ENCODE results near the gene RRM2.

The RRM2 gene

GRCh38 chr2:10161206-10161931 is 38.8 kb downstream of the RRM2 start:
- TF ChIP-seq, protein P1, sequence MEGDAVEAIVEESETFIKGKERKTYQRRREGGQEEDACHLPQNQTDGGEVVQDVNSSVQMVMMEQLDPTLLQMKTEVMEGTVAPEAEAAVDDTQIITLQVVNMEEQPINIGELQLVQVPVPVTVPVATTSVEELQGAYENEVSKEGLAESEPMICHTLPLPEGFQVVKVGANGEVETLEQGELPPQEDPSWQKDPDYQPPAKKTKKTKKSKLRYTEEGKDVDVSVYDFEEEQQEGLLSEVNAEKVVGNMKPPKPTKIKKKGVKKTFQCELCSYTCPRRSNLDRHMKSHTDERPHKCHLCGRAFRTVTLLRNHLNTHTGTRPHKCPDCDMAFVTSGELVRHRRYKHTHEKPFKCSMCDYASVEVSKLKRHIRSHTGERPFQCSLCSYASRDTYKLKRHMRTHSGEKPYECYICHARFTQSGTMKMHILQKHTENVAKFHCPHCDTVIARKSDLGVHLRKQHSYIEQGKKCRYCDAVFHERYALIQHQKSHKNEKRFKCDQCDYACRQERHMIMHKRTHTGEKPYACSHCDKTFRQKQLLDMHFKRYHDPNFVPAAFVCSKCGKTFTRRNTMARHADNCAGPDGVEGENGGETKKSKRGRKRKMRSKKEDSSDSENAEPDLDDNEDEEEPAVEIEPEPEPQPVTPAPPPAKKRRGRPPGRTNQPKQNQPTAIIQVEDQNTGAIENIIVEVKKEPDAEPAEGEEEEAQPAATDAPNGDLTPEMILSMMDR (conservative IDR thresholded peaks at IDR 0.05; ENCODE audit: low read length) = no peak
- DNase-seq (ENCODE audit: low read depth) = no peak
- no peak overlapping the region for H3K4me3 ChIP-seq (ENCODE audit: low read length)

- H3K4me3 ChIP-seq (ENCODE audit: low read length) = no peak overlapping the region
- TF ChIP-seq, protein P1 (conservative IDR thresholded peaks at IDR 0.05; ENCODE audit: low read length) = no peak
- no peak for DNase-seq (ENCODE audit: low read depth)
These were observed 39.5 kb downstream of the RRM2 start for GRCh38 chr2:10161961-10162441.

DNA sequence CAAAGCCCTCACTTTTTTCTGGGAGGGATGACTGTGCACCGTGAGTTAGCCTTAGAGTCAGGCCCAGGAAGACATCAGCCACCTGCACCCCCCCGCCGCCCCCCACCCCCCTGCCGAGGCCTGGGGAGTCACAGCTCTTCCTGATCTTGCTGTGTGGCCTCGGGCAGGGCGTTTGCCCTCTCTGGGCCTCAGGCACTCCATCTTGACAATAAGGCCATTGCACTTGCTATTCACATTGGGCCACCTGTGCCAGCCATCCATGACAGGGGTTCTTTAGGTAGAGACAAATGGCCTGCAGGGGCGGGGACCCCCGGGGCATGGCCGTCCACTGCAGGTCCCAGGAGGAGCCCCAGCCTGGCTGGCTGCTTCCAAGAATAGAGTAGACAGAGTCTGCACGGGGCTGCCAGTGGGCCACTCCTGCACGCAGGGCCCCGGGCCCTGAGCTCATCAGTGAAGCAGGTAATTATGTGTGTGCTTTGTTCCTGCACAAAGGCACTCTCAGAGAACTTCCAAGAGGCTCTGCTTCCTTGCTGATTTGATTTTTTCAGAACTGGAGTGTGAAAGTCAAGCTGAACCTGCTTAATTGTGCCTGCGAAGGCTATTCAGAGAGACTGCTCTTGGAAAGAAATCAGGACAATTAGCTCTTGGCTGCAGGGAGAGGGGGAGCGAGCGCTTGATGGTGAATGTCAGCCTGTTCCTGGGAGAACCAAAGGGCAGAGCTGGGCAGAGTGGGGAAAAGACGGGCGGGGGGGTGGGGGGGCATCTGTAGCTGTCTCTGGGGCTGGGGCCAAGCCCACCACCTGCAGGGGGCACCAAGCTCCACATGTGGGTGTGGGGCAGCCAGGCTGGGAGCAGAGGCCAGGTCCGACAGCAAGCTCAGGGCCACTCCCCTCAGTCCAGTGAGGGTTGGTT is 40.3 kb downstream of the RRM2 start:
- TF ChIP-seq, protein P1 (conservative IDR thresholded peaks at IDR 0.05; ENCODE audit: low read length) = no peak
- no peak overlapping the region for H3K4me3 ChIP-seq (ENCODE audit: low read length)
- no peak for DNase-seq (ENCODE audit: low read depth)

DNA sequence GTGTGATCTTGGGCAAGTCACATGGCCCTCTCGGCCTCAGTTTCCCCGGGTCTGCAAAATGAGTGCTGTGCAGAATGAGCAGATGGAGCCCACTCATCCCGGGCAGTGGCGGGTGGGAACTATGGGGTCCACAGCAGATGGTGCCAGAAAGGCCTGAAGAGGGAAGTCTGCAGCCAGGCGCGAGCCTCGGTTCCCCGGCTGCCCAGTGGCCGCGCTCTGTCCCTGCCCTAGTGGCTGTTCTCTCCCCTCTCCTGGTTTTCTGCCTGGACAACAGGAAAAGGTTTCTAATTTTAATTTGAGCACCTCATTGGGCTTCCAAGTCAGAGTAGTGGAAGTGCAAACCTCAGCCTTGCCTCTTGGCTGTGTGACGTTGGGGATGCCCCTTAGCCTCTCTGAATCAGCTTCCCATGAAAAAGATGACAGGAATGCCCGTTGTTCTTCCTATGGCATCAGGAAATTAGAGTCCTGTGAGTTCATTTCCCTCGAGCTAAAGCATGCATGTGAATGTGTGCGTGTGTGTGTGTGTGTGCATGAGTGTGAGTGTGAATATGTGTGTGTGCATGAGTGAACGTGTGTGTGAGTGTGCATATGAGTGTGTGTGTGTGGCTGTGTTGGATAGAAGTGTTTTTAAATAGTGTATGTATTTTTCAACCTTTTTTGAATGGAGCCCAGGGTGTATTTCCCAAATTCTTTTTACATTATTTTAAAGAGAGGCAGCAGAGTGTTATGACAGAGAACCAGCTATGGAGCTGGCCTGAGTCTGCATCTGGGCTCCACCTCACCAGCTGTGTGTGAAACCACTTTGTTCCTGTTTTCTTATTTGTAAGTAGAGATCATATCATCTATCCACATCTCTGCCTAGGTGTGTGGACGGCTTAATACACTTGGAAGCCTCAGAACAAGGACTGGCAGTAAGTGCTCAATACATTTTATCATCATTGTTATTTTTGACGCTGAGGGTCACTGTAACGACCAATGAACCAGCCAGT is 41.3 kb downstream of the RRM2 start:
- TF ChIP-seq, protein P1 (conservative IDR thresholded peaks at IDR 0.05; ENCODE audit: low read length) = no peak
- DNase-seq (ENCODE audit: low read depth) = no peak
- H3K4me3 ChIP-seq (ENCODE audit: low read length) = no peak overlapping the region

DNA sequence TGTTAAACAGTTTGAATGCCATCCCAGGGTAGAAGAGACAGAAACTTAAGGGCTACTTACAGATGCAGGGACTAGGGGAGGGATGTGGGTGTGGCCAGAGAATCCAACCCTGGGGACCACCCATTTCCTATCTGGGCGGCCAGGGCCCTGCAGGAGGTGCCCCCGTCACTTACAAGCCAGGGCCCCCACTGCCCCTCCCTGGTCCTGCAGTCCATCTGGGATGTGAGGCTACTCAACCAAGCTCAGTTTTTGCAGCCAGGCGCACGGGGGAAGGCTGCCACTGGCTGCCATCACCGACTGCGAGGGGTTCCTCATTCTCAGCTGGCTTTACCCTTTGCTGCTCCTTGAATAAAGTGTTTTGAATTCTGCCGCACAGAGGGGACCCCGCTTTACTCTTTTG is 42.1 kb downstream of the RRM2 start:
- no peak for DNase-seq (ENCODE audit: low read depth)
- TF ChIP-seq, protein P1 (conservative IDR thresholded peaks at IDR 0.05; ENCODE audit: low read length) = no peak
- H3K4me3 ChIP-seq (ENCODE audit: low read length) = no peak overlapping the region

DNA sequence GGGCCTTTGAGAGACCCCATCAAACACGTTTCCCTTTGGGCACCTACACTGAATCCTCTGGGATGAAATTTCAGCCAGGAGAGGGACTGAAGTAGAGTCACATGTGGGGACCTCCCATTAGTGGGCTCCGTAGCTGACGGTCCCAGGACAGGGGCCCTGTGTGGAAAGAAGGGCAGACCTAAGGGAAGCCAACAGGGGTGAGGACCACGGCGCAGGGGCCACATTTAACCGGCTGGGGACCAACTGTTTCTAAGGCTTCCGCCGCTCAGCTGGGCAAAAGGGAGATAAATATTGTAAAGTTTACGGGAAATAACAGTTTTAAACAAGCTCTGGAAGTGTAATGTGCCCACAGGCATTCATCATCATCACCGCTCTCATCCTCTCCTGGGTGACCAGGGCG is 42.7 kb downstream of the RRM2 start:
- TF ChIP-seq, protein P1 (conservative IDR thresholded peaks at IDR 0.05; ENCODE audit: low read length) = no peak
- no peak overlapping the region for H3K4me3 ChIP-seq (ENCODE audit: low read length)
- DNase-seq (ENCODE audit: low read depth) = no peak
